NCI-H69 (cell line): Measurements from ENCODE around the gene RYR2.

Experiments used
- DNase-seq: peaks from one replicate; lab custom pipeline; 2025; lab: John Stamatoyannopoulos, UW

RYR2 gene

GRCh38 chr1:237041795-237042525 is at the start of gene RYR2:
TSS of gene RYR2 (plus strand) at chr1:237042184. CDS start at chr1:237042522, 338 bp downstream.
- DNase-seq = no peak

GRCh38 chr1:236992449-236992848 is 49.5 kb upstream of the RYR2 start:
- DNase-seq = no peak

GRCh38 chr1:236994450-236994849 is 47.5 kb upstream of the RYR2 start:
- no peak for DNase-seq

- DNase-seq = no peak
These were observed 44.6 kb upstream of the RYR2 start for GRCh38 chr1:236997361-236997760.

- DNase-seq = no peak
These were observed 44.1 kb upstream of the RYR2 start for GRCh38 chr1:236997882-236998281.

GRCh38 chr1:236998546-236998945 is 43.4 kb upstream of the RYR2 start:
- DNase-seq = no peak

GRCh38 chr1:237000191-237000590 is 41.8 kb upstream of the RYR2 start:
- no peak for DNase-seq

- DNase-seq = no peak
These were observed 38.5 kb upstream of the RYR2 start for GRCh38 chr1:237003516-237003915.

GRCh38 chr1:237004116-237004515 is 37.9 kb upstream of the RYR2 start, which contains the start of gene MT1HL1:
TSS of gene MT1HL1 (minus strand) at chr1:237004441. CDS start at chr1:237004372, 69 bp downstream.
- no peak for DNase-seq

- DNase-seq = peak; percentile 13
These were observed 36.3 kb upstream of the RYR2 start for GRCh38 chr1:237005674-237006073.

- no peak for DNase-seq
These were observed 34.7 kb upstream of the RYR2 start for GRCh38 chr1:237007147-237007881.

GRCh38 chr1:237009611-237010010 is 32.4 kb upstream of the RYR2 start:
- DNase-seq = no peak

GRCh38 chr1:237011432-237011831 is 30.6 kb upstream of the RYR2 start:
- DNase-seq = no peak

- DNase-seq = no peak
These were observed 29.6 kb upstream of the RYR2 start for GRCh38 chr1:237012361-237012760.

- peak; percentile 62 for DNase-seq
These were observed 29.1 kb upstream of the RYR2 start for GRCh38 chr1:237012788-237013383.

GRCh38 chr1:237013608-237014007 is 28.4 kb upstream of the RYR2 start:
- no peak for DNase-seq

- no peak for DNase-seq
These were observed 25.4 kb upstream of the RYR2 start for GRCh38 chr1:237016626-237017025.

- no peak for DNase-seq
These were observed 23.1 kb upstream of the RYR2 start for GRCh38 chr1:237018896-237019295.

- DNase-seq = no peak
These were observed 16.5 kb upstream of the RYR2 start for GRCh38 chr1:237025358-237026074.

- no peak for DNase-seq
These were observed 12.7 kb upstream of the RYR2 start for GRCh38 chr1:237029240-237029639.

GRCh38 chr1:237029850-237030535 is 12.0 kb upstream of the RYR2 start:
- DNase-seq = no peak

- DNase-seq = no peak
These were observed 10.5 kb upstream of the RYR2 start for GRCh38 chr1:237031480-237031879.
